Activated CD4-positive, alpha-beta T cell treated with anti-CD3 and anti-CD28 coated beads, Interleukin-2, Interleukin-4, amounts not matched to agents 100 ng/mL and 50 ng/mL, durations not matched to agents 16 hours and 8 hours (primary cell): ENCODE results near the gene ZIM2.

Source experiments
- DNase-seq: peaks from one replicate; pipeline ENCODE4 v3.0.0-alpha.2; 2020; ENCODE audit warnings: low spot score

The ZIM2 gene

GRCh38 chr19:56808717-56809392, 31.7 kb downstream of the ZIM2 start:
- no peak for DNase-seq

DNA sequence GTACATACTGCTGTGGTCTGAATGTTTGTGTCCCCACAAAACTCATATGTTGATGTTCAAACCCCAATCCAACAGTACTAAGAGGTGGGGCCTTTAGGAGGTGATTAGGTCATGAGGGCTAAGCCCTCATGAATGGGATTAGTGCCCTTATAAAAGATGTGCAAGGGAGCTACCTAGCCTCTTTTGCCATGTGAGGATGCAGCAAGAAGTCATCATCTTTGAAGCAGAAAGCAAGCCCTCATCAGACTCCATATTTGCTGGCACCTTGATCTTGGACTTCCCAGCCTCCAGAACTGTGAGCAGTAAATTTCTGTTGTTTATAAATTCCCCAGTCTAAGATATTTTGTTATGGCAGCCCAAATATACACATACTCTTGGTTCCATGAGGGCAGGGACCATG, 33.9 kb downstream of the ZIM2 start:
- no peak for DNase-seq

DNA sequence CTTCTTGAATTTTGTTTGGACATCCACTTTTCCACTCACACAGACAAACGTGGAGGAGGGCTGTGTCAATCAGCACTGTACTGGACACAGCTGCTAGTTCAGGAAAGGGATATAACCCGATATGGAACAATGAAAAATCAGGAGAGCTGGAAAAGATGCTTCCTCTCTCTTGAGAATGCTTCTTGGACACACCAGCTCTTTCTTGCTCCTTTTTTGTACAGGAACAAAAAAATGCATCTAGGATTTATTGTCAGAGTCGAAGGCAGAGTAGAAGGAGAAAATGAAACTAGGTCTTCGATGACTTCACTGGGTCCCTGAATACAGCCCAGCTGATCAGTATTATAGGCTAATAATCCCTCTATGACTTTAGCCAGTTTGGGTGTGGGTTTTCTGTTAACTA, 62.2 kb downstream of the ZIM2 start:
- no peak for DNase-seq

DNA sequence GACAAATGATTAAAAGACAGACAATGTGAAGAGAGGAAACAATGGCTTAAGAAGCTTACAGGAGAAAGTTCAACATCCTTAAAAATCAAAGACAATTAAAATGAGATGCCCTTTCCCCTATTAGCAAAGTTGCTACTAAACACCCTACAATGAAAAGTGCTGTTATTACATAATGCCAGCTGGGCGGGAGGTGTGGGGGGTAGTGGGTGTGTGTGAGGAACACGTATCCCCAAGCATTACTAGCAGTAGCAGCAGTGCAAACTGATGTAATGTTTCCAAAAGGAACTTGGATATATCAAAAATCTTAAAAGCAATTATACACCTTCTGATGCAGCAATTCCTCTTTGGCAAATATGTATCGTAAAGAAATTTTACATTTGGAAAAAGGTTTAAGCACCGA, 70.9 kb downstream of the ZIM2 start:
- DNase-seq, result no peak

GRCh38 chr19:56765137-56765536, 75.4 kb downstream of the ZIM2 start:
- peak; percentile 1 for DNase-seq

- DNase-seq, result no peak
Observed at GRCh38 chr19:56764196-56764695, 76.3 kb downstream of the ZIM2 start.

- no peak for DNase-seq
Observed at GRCh38 chr19:56760842-56761241, 79.7 kb downstream of the ZIM2 start.

DNA sequence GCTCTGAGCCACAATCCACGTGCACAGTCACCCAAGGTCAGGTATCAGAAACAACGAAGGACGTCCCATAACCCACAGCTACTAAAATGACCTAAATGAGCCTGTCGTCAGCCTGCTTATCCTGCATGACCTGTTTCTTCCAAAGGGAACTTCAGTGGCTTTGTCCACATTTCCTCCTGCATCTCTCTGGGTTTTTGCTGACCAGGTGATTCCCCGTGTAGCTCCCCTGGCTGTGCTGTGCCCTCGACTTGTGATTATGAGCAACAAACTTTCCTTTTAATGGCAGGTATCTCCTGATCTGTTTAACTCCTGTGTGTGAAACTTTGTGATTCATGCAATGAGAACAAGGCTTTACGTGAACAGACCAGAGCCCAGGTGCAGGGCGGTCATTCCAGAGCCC, 81.0 kb downstream of the ZIM2 start:
- no peak for DNase-seq

- DNase-seq, result no peak
Observed at GRCh38 chr19:56751078-56751489, 89.4 kb downstream of the ZIM2 start.

GRCh38 chr19:56750658-56751057, 89.9 kb downstream of the ZIM2 start:
- no peak for DNase-seq

DNA sequence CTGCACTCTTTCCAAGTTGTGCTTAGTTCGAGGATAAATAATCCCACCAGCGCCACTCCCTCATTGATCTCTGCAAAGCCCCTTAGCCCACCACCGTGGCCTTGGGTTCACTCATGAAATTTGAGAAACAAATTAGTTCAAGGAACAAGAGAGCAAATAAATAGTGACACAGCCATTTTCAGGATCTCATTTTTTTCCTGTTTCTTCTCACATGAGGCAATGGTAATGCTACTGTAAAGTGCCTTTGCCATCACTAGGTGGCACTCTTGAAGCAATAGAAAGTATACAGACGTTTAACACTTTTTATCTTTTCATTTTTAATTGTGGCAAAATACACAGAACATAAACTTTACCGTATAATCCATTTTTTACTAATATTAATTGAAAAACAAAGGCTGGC, 92.1 kb downstream of the ZIM2 start:
- DNase-seq, result no peak

GRCh38 chr19:56746367-56746766, 94.2 kb downstream of the ZIM2 start:
- DNase-seq, result no peak

- no peak for DNase-seq
Observed at GRCh38 chr19:56740501-56740900, 100.0 kb downstream of the ZIM2 start.

- DNase-seq, result no peak
Observed at GRCh38 chr19:56736571-56736970, 104.0 kb downstream of the ZIM2 start.

DNA sequence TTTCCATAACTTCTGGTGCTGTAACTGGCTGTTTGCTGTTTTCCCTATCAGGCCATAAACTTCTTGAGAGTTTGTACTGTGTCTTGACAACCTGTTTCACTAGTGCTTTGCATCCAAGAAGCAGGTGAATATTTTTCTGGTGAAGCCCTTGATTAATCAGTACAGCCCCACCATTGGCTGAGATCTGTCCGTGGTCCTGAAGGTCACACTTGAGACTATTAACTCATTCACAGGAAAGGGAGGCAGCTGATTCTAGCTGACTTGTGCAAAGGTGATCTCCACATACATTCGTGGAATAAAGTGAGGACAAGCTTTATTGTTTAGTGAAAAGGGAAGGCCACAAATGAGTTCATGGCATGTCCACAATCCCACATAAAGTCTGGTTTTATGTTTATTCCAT, 107.5 kb downstream of the ZIM2 start:
- no peak for DNase-seq

GRCh38 chr19:56727677-56728076, 112.8 kb downstream of the ZIM2 start:
- DNase-seq, result no peak

DNA sequence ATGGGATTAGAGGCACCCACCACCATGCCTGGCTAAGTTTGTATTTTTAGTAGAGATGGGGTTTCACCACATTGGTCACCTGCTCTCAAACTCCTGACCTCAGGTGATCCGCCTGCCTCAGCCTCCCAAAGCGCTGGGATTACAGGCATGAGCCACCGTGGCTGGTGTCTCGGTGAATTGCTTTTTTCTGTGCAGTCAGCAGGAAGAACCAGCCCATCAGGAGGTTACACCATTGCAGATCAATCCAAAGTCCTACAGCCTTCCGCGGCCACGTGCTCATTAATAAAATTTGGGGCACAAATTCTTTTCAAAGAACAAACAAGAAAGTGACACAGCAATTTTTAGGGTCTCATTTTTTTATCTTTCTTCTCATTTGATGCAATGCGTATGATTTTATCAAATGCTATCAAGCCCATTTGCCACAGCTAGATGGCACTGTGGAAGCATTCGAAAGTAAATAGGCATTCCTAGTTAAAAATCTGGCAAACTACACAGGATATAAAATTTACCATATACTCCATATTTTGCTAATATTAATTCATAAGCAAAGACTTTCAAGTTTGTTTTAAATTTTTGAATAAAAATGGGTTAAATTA, 114.6 kb downstream of the ZIM2 start:
- DNase-seq, result no peak
